K562 (cell line): ENCODE measurements around the gene ATP6V0D1. TPM values are rescaled to one million over a fixed set of nuclear protein-coding genes. Genes with fewer than 3 reads are reported as not detected.

ENCODE experiments used
- BRD9 ChIP-seq: fragments of 450-650 bp; IDR thresholded peaks from 2 replicates; pipeline ENCODE4 v1.6.1; 2018; ENCODE audit warnings: low read depth; ENCODE audit not compliant: partially characterized antibody
- HIVEP1 ChIP-seq: fragments of 250-450 bp; sonication (Bioruptor Pico); IDR thresholded peaks from 2 replicates; pipeline ENCODE4 v1.4.0; 2020; ENCODE audit warnings: mild to moderate bottlenecking
- LCOR ChIP-seq: sonication (generic); formaldehyde crosslinking; IDR thresholded peaks from 2 replicates; pipeline ENCODE4 v1.8.0; 2022; ENCODE audit warnings: mild to moderate bottlenecking, missing genetic modification reagents
- MAFG ChIP-seq: fragments of 450-650 bp; conservative IDR thresholded peaks from 2 replicates; pipeline ENCODE4 v1.6.1; 2016; ENCODE audit warnings: missing genetic modification characterization, missing compliant biosample characterization
- SFPQ ChIP-seq: fragments of 200-400 bp; formaldehyde crosslinking; IDR thresholded peaks from 2 replicates; pipeline ENCODE4 v1.6.1; 2017; ENCODE audit warnings: mild to moderate bottlenecking, low read depth, low read length, moderate library complexity
- SIN3B ChIP-seq: fragments of 450-650 bp; IDR thresholded peaks from 2 replicates; pipeline ENCODE4 v1.6.1; 2017; ENCODE audit warnings: low read depth, mild to moderate bottlenecking, moderate library complexity
- THAP7 ChIP-seq: fragments of 250-450 bp; sonication (Bioruptor Pico); IDR thresholded peaks from 2 replicates; pipeline ENCODE4 v1.5.0; 2021
- ZNF121 ChIP-seq: sonication (generic); formaldehyde crosslinking; conservative IDR thresholded peaks from 2 replicates; pipeline ENCODE4 v1.8.0; 2022; ENCODE audit warnings: missing genetic modification reagents
- ZNF274 ChIP-seq: IDR thresholded peaks from 2 replicates; pipeline ENCODE4 v1.6.1; 2011; ENCODE audit warnings: low read depth, mild to moderate bottlenecking, low read length, moderate library complexity, borderline replicate concordance
- ZNF518B ChIP-seq: fragments of 250-450 bp; sonication (Bioruptor Pico); IDR thresholded peaks from 2 replicates; pipeline ENCODE4 v1.5.0; 2021; ENCODE audit warnings: mild to moderate bottlenecking, moderate library complexity
- polyA plus RNA-seq, 8 experiments: library from polyadenylated mRNA; depleted of rRNA in 4 of 8; stranded (reverse) in 5 of 8; unstranded in 3 of 8; fragments of >200 nt; fragmentation: Nextera tagmentation in 2 of 8; fragmentation: Illumina TruSeq in 1 of 8; extraction: Ambion mirVana in 2 of 8; extraction: Trizol in 1 of 8; gene quantifications; 2 replicates each; pipeline versions ENCODE4 v1.2.1 to v1.2.3, GENCODE V29; 2011 to 2014; ENCODE audit warnings: inconsistent platforms in 1 of 8, missing spikeins in 1 of 8
- total RNA-seq, 7 experiments: library from RNA; depleted of rRNA in 6 of 7; stranded (reverse); fragments of >200 nt in 6 of 7; fragmentation: Illumina TruSeq in 2 of 7; extraction: Trizol in 2 of 7; gene quantifications; 2 replicates each; pipeline versions ENCODE4 v1.2.1 to v1.2.3, GENCODE V29; 2011 to 2021; ENCODE audit warnings: low replicate concordance in 1 of 7
- TF ChIP-seq, protein P1 (sequence below): sonication (generic); formaldehyde crosslinking; IDR thresholded peaks from 2 replicates; pipeline ENCODE4 v1.4.0; 2020; ENCODE audit warnings: mild to moderate bottlenecking, missing genetic modification reagents
- TF ChIP-seq, protein P2 (sequence below): fragments of 450-650 bp; IDR thresholded peaks from 2 replicates; pipeline ENCODE4 v1.7.1; 2018; ENCODE audit warnings: mild to moderate bottlenecking, low read depth; ENCODE audit not compliant: partially characterized antibody
- TF ChIP-seq, protein P3 (sequence below): fragments of 450-650 bp; IDR thresholded peaks from 2 replicates; pipeline ENCODE4 v1.6.1; 2016; ENCODE audit warnings: borderline replicate concordance

Gene ATP6V0D1
- total and polyA plus RNA-seq, 9 of the 15 experiments (the other 6 are each of a cell fraction or from before 2014, with no cell fraction given): 23.2 to 69.7 (median 45.6) TPM

GRCh38 chr16:67521095-67521804 is 40.3 kb upstream of the ATP6V0D1 start (continued):
- TF ChIP-seq, protein P1, sequence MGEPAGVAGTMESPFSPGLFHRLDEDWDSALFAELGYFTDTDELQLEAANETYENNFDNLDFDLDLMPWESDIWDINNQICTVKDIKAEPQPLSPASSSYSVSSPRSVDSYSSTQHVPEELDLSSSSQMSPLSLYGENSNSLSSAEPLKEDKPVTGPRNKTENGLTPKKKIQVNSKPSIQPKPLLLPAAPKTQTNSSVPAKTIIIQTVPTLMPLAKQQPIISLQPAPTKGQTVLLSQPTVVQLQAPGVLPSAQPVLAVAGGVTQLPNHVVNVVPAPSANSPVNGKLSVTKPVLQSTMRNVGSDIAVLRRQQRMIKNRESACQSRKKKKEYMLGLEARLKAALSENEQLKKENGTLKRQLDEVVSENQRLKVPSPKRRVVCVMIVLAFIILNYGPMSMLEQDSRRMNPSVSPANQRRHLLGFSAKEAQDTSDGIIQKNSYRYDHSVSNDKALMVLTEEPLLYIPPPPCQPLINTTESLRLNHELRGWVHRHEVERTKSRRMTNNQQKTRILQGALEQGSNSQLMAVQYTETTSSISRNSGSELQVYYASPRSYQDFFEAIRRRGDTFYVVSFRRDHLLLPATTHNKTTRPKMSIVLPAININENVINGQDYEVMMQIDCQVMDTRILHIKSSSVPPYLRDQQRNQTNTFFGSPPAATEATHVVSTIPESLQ: no peak
- TF ChIP-seq HIVEP1 (CRISPR knock-in tag) (no peak), ZNF274 (no peak), LCOR (CRISPR knock-in tag) (peak; percentile 86), MAFG (no peak; the same call in 1 of the 2 replicates), SFPQ (no peak), SIN3B (no peak; the same call in 1 of the 2 replicates), ZNF121 (CRISPR knock-in tag) (no peak), THAP7 (CRISPR knock-in tag) (no peak), ZNF518B (CRISPR knock-in tag) (no peak), BRD9 (peak; percentile 95)
- TF ChIP-seq, protein P2, sequence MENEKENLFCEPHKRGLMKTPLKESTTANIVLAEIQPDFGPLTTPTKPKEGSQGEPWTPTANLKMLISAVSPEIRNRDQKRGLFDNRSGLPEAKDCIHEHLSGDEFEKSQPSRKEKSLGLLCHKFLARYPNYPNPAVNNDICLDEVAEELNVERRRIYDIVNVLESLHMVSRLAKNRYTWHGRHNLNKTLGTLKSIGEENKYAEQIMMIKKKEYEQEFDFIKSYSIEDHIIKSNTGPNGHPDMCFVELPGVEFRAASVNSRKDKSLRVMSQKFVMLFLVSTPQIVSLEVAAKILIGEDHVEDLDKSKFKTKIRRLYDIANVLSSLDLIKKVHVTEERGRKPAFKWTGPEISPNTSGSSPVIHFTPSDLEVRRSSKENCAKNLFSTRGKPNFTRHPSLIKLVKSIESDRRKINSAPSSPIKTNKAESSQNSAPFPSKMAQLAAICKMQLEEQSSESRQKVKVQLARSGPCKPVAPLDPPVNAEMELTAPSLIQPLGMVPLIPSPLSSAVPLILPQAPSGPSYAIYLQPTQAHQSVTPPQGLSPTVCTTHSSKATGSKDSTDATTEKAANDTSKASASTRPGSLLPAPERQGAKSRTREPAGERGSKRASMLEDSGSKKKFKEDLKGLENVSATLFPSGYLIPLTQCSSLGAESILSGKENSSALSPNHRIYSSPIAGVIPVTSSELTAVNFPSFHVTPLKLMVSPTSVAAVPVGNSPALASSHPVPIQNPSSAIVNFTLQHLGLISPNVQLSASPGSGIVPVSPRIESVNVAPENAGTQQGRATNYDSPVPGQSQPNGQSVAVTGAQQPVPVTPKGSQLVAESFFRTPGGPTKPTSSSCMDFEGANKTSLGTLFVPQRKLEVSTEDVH: peak; percentile 54
- TF ChIP-seq, protein P3, sequence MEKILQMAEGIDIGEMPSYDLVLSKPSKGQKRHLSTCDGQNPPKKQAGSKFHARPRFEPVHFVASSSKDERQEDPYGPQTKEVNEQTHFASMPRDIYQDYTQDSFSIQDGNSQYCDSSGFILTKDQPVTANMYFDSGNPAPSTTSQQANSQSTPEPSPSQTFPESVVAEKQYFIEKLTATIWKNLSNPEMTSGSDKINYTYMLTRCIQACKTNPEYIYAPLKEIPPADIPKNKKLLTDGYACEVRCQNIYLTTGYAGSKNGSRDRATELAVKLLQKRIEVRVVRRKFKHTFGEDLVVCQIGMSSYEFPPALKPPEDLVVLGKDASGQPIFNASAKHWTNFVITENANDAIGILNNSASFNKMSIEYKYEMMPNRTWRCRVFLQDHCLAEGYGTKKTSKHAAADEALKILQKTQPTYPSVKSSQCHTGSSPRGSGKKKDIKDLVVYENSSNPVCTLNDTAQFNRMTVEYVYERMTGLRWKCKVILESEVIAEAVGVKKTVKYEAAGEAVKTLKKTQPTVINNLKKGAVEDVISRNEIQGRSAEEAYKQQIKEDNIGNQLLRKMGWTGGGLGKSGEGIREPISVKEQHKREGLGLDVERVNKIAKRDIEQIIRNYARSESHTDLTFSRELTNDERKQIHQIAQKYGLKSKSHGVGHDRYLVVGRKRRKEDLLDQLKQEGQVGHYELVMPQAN: peak; percentile 81
